ENCODE data around the gene BICRA.

BICRA gene

GRCh38 chr19:47719047-47719859, 110.3 kb downstream of the BICRA start:
- no peak for TF ChIP-seq CTCF (IDR thresholded peaks at IDR 0.05)
- no peaks in the 10 kb centered on the region for H3K27me3 ChIP-seq (ENCODE audit: control insufficient read depth, insufficient read depth, low read length)
- no peak overlapping the region for H3K4me3 ChIP-seq (ENCODE audit: low read depth, low read length)
- no peak overlapping the region for H2AFZ ChIP-seq
- no peaks in the 10 kb centered on the region for H3K9me3 ChIP-seq (ENCODE audit: control insufficient read depth, low read length)
- H3K36me3 ChIP-seq (ENCODE audit: control insufficient read depth, insufficient read depth, low read length) = no peaks in the 10 kb centered on the region
- peaks cover 2% of the 10 kb centered on the region for H3K4me1 ChIP-seq
- no peaks in the 10 kb centered on the region for H3K79me2 ChIP-seq
- H3K27ac ChIP-seq = no peak overlapping the region
- no peak overlapping the region for H3K9ac ChIP-seq
- no peak overlapping the region for H3K4me2 ChIP-seq (ENCODE audit: low read length)

- Histone ChIP-seq H3K4me3 (ENCODE audit: low read depth, low read length) (no peak overlapping the region), H3K27me3 (ENCODE audit: control insufficient read depth, insufficient read depth, low read length) (no peaks in the 10 kb centered on the region), H3K9ac (no peak overlapping the region), H3K4me2 (ENCODE audit: low read length) (no peak overlapping the region), H3K79me2 (no peaks in the 10 kb centered on the region), H3K36me3 (ENCODE audit: control insufficient read depth, insufficient read depth, low read length) (no peaks in the 10 kb centered on the region), H2AFZ (no peak overlapping the region), H3K27ac (no peak overlapping the region), H3K9me3 (ENCODE audit: control insufficient read depth, low read length) (no peaks in the 10 kb centered on the region), H3K4me1 (peaks cover 2% of the 10 kb centered on the region)
- no peak for TF ChIP-seq CTCF (IDR thresholded peaks at IDR 0.05)
Observed at GRCh38 chr19:47720669-47721422, 111.9 kb downstream of the BICRA start.

- Histone ChIP-seq H3K4me1 (peaks cover 2% of the 10 kb centered on the region), H3K4me3 (ENCODE audit: low read depth, low read length) (no peak overlapping the region), H3K4me2 (ENCODE audit: low read length) (no peak overlapping the region), H3K36me3 (ENCODE audit: control insufficient read depth, insufficient read depth, low read length) (no peaks in the 10 kb centered on the region), H3K9ac (no peak overlapping the region), H3K27ac (no peak overlapping the region), H3K27me3 (ENCODE audit: control insufficient read depth, insufficient read depth, low read length) (no peaks in the 10 kb centered on the region), H2AFZ (no peak overlapping the region), H3K9me3 (ENCODE audit: control insufficient read depth, low read length) (no peaks in the 10 kb centered on the region), H3K79me2 (no peaks in the 10 kb centered on the region)
- TF ChIP-seq CTCF (IDR thresholded peaks at IDR 0.05) = no peak
Observed at GRCh38 chr19:47723581-47723940, 114.6 kb downstream of the BICRA start.

- Histone ChIP-seq H3K9me3 (ENCODE audit: control insufficient read depth, low read length) (no peaks in the 10 kb centered on the region), H3K27ac (no peak overlapping the region), H3K4me1 (peaks cover 2% of the 10 kb centered on the region), H3K4me2 (ENCODE audit: low read length) (no peak overlapping the region), H3K79me2 (no peaks in the 10 kb centered on the region), H3K4me3 (ENCODE audit: low read depth, low read length) (no peak overlapping the region), H3K36me3 (ENCODE audit: control insufficient read depth, insufficient read depth, low read length) (no peaks in the 10 kb centered on the region), H3K9ac (no peak overlapping the region), H2AFZ (no peak overlapping the region), H3K27me3 (ENCODE audit: control insufficient read depth, insufficient read depth, low read length) (no peaks in the 10 kb centered on the region)
- TF ChIP-seq CTCF (IDR thresholded peaks at IDR 0.05) = no peak
Observed at GRCh38 chr19:47725759-47726401, 116.9 kb downstream of the BICRA start.
